Cardiac fibroblast (primary cell): Measurements from ENCODE around the gene STX18.
A peak's percentile ranks its signal among the peaks of the same experiment; 100 is the strongest.
"Not testable (repeated sequence)": the region's sequence is repeated elsewhere in the genome, so short reads cannot be mapped to it uniquely, and the experiment has no call there.

Source experiments
- DNase-seq, 2 donors: peaks; one replicate each; pipeline versions ENCODE4 v3.0.0 to v3.0.0-alpha.2; 2010; ENCODE audit warnings: low read depth in 2 of 2
- H3K4me3 ChIP-seq, 2 donors: replicated peaks in 1 of 2; 1 replicate in 1 of 2; 2 replicates in 1 of 2; pipeline ENCODE4 v1.5.1; 2011; ENCODE audit warnings: low read depth in 2 of 2, low read length in 2 of 2, mild to moderate bottlenecking in 2 of 2, moderate library complexity in 1 of 2
- TF ChIP-seq, protein P1 (sequence below): IDR thresholded peaks from one replicate; pipeline ENCODE4 v1.5.1; 2011; ENCODE audit warnings: low read depth, mild to moderate bottlenecking, low read length, inconsistent platforms

STX18 gene

DNA sequence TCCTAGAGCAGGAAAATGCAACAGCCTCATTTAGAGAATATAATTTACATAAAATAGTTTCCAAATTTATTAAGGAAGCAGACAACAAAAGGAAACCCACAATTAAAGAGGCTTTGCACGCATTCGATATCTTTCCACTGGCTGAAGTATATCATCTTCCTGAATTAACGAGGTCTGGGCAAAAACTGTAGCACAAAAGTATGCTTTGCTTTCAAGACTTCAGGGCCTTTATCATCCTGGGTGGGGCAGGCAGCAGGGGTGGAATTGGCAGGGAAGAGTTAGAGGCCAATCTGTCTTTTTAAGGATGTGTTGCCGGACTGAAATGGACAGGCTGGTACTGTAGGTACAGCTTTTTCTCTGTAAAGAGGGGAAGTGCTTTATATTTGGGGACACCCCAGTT, 17.0 kb upstream of the STX18 start:
- no peak for DNase-seq
- TF ChIP-seq, protein P1, sequence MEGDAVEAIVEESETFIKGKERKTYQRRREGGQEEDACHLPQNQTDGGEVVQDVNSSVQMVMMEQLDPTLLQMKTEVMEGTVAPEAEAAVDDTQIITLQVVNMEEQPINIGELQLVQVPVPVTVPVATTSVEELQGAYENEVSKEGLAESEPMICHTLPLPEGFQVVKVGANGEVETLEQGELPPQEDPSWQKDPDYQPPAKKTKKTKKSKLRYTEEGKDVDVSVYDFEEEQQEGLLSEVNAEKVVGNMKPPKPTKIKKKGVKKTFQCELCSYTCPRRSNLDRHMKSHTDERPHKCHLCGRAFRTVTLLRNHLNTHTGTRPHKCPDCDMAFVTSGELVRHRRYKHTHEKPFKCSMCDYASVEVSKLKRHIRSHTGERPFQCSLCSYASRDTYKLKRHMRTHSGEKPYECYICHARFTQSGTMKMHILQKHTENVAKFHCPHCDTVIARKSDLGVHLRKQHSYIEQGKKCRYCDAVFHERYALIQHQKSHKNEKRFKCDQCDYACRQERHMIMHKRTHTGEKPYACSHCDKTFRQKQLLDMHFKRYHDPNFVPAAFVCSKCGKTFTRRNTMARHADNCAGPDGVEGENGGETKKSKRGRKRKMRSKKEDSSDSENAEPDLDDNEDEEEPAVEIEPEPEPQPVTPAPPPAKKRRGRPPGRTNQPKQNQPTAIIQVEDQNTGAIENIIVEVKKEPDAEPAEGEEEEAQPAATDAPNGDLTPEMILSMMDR, result no peak

DNA sequence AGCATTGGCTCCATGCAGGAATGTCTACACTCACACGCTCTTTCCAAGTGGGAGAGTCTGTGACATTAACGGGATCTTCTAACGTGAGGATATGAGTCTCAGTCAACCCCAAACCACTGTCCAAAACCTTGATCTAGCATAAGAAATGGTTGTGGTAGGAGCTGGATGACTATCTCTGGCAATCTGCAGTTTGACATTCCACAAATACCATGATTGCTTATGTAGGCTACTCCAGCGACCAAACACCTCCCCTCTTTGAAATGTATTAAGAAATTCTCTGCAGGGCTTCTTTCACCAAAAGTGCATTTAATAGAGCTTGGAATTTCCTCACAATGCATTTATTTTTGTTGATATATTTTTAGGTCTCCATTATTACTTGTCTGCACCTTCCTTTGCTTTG, 14.1 kb upstream of the STX18 start:
- TF ChIP-seq, protein P1, result no peak
- DNase-seq, result peak; percentile 68 to 79
- H3K4me3 ChIP-seq, result no peak overlapping the region

More for the DNA sequence above, 17.0 kb upstream of the STX18 start:
- H3K4me3 ChIP-seq, result no peak overlapping the region

GRCh38 chr4:4554234-4554633, 12.4 kb upstream of the STX18 start:
- DNase-seq, result no peak
- no peak overlapping the region for H3K4me3 ChIP-seq
- TF ChIP-seq, protein P1, result no peak

DNA sequence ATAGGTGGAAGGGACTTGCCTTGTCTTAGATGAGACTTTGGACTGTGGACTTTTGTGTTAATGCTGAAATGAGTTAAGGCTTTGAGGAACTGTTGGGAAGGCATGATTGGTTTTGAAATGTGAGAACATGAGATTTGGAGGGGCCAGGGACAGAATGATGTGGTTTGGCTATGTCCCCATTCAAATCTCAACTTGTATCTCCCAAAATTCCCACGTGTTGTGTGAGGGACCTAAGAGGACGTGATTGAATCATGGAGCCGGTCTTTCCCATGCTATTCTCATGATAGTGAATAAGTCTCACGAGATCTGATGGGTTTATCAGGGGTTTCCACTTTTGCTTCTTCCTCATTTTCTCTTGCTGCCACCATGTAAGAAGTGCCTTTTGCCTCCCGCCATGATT, 10.2 kb upstream of the STX18 start:
- not testable (repeated sequence) for H3K4me3 ChIP-seq, DNase-seq

DNA sequence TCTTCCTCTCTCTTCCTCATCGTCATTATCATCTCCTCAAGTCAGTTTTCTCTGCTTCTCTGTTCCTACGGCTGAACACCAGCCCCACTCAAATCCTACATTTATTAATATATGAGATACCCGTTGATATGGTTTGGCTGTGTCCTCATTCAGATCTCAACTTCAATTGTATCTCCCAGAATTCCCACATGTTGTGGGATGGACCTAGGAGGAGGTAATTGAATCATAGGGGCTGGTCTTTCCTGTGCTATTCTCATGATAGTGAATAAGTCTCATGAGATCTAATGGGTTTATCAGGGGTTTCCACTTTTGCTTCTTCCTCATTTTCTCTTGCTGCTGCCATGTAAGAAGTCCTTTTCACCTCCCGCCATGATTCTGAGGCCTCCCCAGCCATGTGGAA, 8.3 kb upstream of the STX18 start:
- not testable (repeated sequence) for H3K4me3 ChIP-seq, DNase-seq

- DNase-seq, result no peak
- H3K4me3 ChIP-seq, result no peak overlapping the region
- TF ChIP-seq, protein P1, result no peak
Observed at GRCh38 chr4:4549534-4549933, 7.7 kb upstream of the STX18 start.

DNA sequence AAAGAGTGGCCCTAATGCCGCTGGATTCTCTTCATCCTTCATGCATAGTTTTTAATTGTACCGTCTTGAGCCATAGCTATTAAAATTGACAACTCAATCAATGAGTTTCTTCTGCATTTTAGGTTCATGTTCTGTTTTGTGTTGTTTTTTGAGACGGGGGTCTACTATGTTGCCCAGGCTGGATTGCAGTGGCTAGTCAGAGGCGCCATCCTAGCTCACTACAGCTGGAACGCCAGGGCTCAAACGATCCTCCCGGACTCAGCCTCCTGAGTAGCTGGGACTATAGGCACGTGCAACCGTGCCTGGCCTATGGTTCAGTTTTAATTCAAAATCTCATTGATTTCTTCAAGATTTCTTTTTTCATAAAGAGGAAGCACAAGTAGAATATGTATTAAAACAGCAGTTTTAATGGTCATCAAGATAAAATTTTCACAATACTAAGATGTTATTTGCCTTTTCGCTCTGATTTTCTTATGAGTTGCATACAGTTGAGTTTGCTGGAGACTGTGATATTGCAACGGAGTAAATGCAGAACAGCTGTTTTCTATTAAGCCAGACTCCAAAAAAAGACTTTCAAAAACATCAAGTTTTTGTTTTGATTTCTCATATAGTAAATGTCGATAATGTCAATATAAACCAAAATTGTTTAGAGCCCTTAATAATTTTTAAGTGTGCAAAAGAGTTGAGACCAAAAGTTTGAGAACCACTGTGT, 1.1 kb upstream of the STX18 start:
- DNase-seq, result no peak
- TF ChIP-seq, protein P1, result no peak
- H3K4me3 ChIP-seq, result peak overlapping the region; percentile 89 to 95

GRCh38 chr4:4541040-4541631, 712 bp downstream of the STX18 start:
- DNase-seq, result peak; percentile 58 to 67
- TF ChIP-seq, protein P1, result no peak
- H3K4me3 ChIP-seq, result peak overlapping the region; percentile 89 to 95
